H9 (cell line): Measurements from ENCODE around the gene GSS. TPM values are rescaled to one million over a fixed set of nuclear protein-coding genes. Genes with fewer than 3 reads are reported as not detected.

Experiments
- DNase-seq: peaks from one replicate; pipeline ENCODE4 v3.0.0-alpha.2; 2017
- H2AFZ ChIP-seq: one replicate; pipeline ENCODE4 v1.6.1; 2013; ENCODE audit warnings: mild to moderate bottlenecking, low read length, control low read depth, moderate library complexity
- H2AK5ac ChIP-seq: 2 replicates; pipeline ENCODE4 v1.6.1; 2013; ENCODE audit warnings: low read length, control low read depth, mixed read lengths; ENCODE audit not compliant: insufficient read length
- H2BK120ac ChIP-seq: one replicate; pipeline ENCODE4 v1.6.1; 2013; ENCODE audit warnings: low read depth, mild to moderate bottlenecking, low read length, control low read depth, inconsistent platforms; ENCODE audit not compliant: poor library complexity, severe bottlenecking
- H2BK12ac ChIP-seq: 2 replicates; pipeline ENCODE4 v1.6.1; 2013; ENCODE audit warnings: low read length, control low read depth, mixed read lengths, low read depth; ENCODE audit not compliant: insufficient read length
- H2BK15ac ChIP-seq: 2 replicates; pipeline ENCODE4 v1.6.1; 2013; ENCODE audit warnings: low read depth, low read length, control low read depth
- H2BK20ac ChIP-seq: one replicate; pipeline ENCODE4 v1.6.1; 2013; ENCODE audit warnings: low read depth, mild to moderate bottlenecking, low read length, control low read depth, inconsistent platforms; ENCODE audit not compliant: poor library complexity, severe bottlenecking
- H2BK5ac ChIP-seq: 2 replicates; pipeline ENCODE4 v1.6.1; 2013; ENCODE audit warnings: low read length, control low read depth, mixed read lengths; ENCODE audit not compliant: insufficient read length
- H3K14ac ChIP-seq: 2 replicates; pipeline ENCODE4 v1.6.1; 2013; ENCODE audit warnings: low read length, control low read depth; ENCODE audit not compliant: insufficient read depth
- H3K18ac ChIP-seq: 2 replicates; pipeline ENCODE4 v1.6.1; 2013; ENCODE audit warnings: low read depth, mild to moderate bottlenecking, mixed read lengths, low read length, control low read depth; ENCODE audit not compliant: insufficient read length
- H3K23ac ChIP-seq: 2 replicates; pipeline ENCODE4 v1.6.1; 2013; ENCODE audit warnings: low read length, control low read depth, mixed read lengths, low read depth; ENCODE audit not compliant: insufficient read length
- H3K23me2 ChIP-seq: 2 replicates; pipeline ENCODE4 v1.6.1; 2013; ENCODE audit warnings: low read depth, mild to moderate bottlenecking, mixed read lengths, low read length, control low read depth; ENCODE audit not compliant: insufficient read length, poor library complexity, severe bottlenecking
- H3K27ac ChIP-seq: 2 replicates; pipeline ENCODE4 v1.5.1; 2013; ENCODE audit warnings: low read length, control low read depth, mixed read lengths, low read depth; ENCODE audit not compliant: insufficient read length
- H3K27me3 ChIP-seq: 2 replicates; pipeline ENCODE4 v1.6.1; 2013; ENCODE audit warnings: low read length, control low read depth, inconsistent platforms; ENCODE audit not compliant: insufficient read depth
- H3K4ac ChIP-seq: 2 replicates; pipeline ENCODE4 v1.6.1; 2013; ENCODE audit warnings: low read depth, mild to moderate bottlenecking, control low read depth, inconsistent platforms, low read length, moderate library complexity
- H3K4me1 ChIP-seq: 2 replicates; pipeline ENCODE4 v1.6.1; 2013; ENCODE audit warnings: low read length, control low read depth, inconsistent platforms; ENCODE audit not compliant: insufficient read depth
- H3K4me2 ChIP-seq: 2 replicates; pipeline ENCODE4 v1.6.1; 2013; ENCODE audit warnings: low read length, control low read depth, mixed read lengths; ENCODE audit not compliant: insufficient read length, insufficient read depth
- H3K56ac ChIP-seq: 2 replicates; pipeline ENCODE4 v1.6.1; 2013; ENCODE audit warnings: low read depth, mild to moderate bottlenecking, mixed read lengths, low read length, control low read depth; ENCODE audit not compliant: insufficient read length
- H3K79me1 ChIP-seq: 2 replicates; pipeline ENCODE4 v1.6.1; 2013; ENCODE audit warnings: low read depth, mild to moderate bottlenecking, moderate library complexity, low read length, control low read depth, inconsistent platforms; ENCODE audit not compliant: insufficient read depth, poor library complexity, severe bottlenecking
- H3K79me2 ChIP-seq: 2 replicates; pipeline ENCODE4 v1.6.1; 2013; ENCODE audit warnings: low read length, control low read depth, inconsistent platforms; ENCODE audit not compliant: insufficient read depth
- H3K9ac ChIP-seq: 2 replicates; pipeline ENCODE4 v1.6.1; 2013; ENCODE audit warnings: low read length, control low read depth, mixed read lengths; ENCODE audit not compliant: insufficient read length; ENCODE audit errors: extremely low read depth
- H3K9me3 ChIP-seq: one replicate; pipeline ENCODE4 v1.6.1; 2013; ENCODE audit warnings: low read depth, low read length, inconsistent platforms; ENCODE audit not compliant: control insufficient read depth
- H3T11ph ChIP-seq: one replicate; pipeline ENCODE4 v1.6.1; 2013; ENCODE audit warnings: mild to moderate bottlenecking, low read length, control low read depth, inconsistent platforms
- H4K20me1 ChIP-seq: one replicate; pipeline ENCODE4 v1.6.1; 2013; ENCODE audit not compliant: control insufficient read depth, insufficient read length, insufficient read depth
- H4K5ac ChIP-seq: 2 replicates; pipeline ENCODE4 v1.6.1; 2013; ENCODE audit warnings: low read depth, mild to moderate bottlenecking, mixed read lengths, low read length, control low read depth; ENCODE audit not compliant: insufficient read length
- H4K8ac ChIP-seq: replicated peaks from 2 replicates; pipeline ENCODE4 v1.6.1; 2013; ENCODE audit warnings: low read length, control low read depth, mixed read lengths, low read depth; ENCODE audit not compliant: insufficient read length
- H4K91ac ChIP-seq: 2 replicates; pipeline ENCODE4 v1.6.1; 2013; ENCODE audit warnings: low read depth, mild to moderate bottlenecking, moderate library complexity, mixed read lengths, low read length, control low read depth; ENCODE audit not compliant: insufficient read length
- H3K27ac Mint-ChIP-seq, 3 experiments: 2 replicates in 2 of 3; 3 replicates in 1 of 3; pipeline ENCODE4 v1.8.0; 2020 to 2021; ENCODE audit warnings: mixed read lengths in 3 of 3, mild to moderate bottlenecking in 1 of 3, moderate library complexity in 1 of 3
- H3K27me3 Mint-ChIP-seq: 2 replicates; pipeline ENCODE4 v1.8.0; 2021; ENCODE audit warnings: low read depth, mild to moderate bottlenecking, moderate library complexity, mixed read lengths
- H3K36me3 Mint-ChIP-seq, 3 experiments: 2 replicates in 2 of 3; 3 replicates in 1 of 3; pipeline ENCODE4 v1.8.0; 2020 to 2021; ENCODE audit warnings: low read depth in 3 of 3, mixed read lengths in 3 of 3; ENCODE audit not compliant: insufficient read depth in 1 of 3
- H3K4me1 Mint-ChIP-seq, 2 experiments: 2 replicates each; pipeline ENCODE4 v1.8.0; 2020; ENCODE audit warnings: mixed read lengths in 2 of 2
- H3K4me3 Mint-ChIP-seq, 2 experiments: 2 replicates in 1 of 2; 3 replicates in 1 of 2; pipeline ENCODE4 v1.8.0; 2020 to 2021; ENCODE audit warnings: mild to moderate bottlenecking in 2 of 2, mixed read lengths in 2 of 2, moderate library complexity in 1 of 2
- H3K9me3 Mint-ChIP-seq, 2 experiments: 2 replicates in 1 of 2; 3 replicates in 1 of 2; pipeline ENCODE4 v1.8.0; 2020; ENCODE audit warnings: mild to moderate bottlenecking in 2 of 2, mixed read lengths in 2 of 2, moderate library complexity in 1 of 2
- CTCF ChIP-seq: fragments of 200-600 bp; sonication (generic); conservative IDR thresholded peaks from 3 replicates; pipeline ENCODE4 v1.8.0; 2021; ENCODE audit warnings: antibody characterized with exemption, mild to moderate bottlenecking
- total RNA-seq: library from RNA; stranded (reverse); gene quantifications from 2 replicates; pipeline ENCODE4 v1.2.1, GENCODE V29; 2021

GSS gene
- total RNA-seq, 1 experiment from 2014 or later, result 48.5 TPM

GRCh38 chr20:34920055-34920454 lies 35.6 kb downstream of the GSS start:
- Histone ChIP-seq H3K79me2 (no peaks in the 10 kb centered on the region), H4K91ac (no peak overlapping the region), H3K23ac (no peak overlapping the region), H2BK15ac (no peak overlapping the region), H3K79me1 (no peaks in the 10 kb centered on the region), H3K4ac (no peak overlapping the region), H3K56ac (no peak overlapping the region), H3K4me2 (no peak overlapping the region), H2BK20ac (no peak overlapping the region), H3K18ac (no peak overlapping the region), H2BK120ac (no peak overlapping the region), H2AK5ac (no peak overlapping the region), H2BK12ac (no peak overlapping the region), H3K27ac (no peak overlapping the region), H2BK5ac (no peak overlapping the region), H3K23me2 (no peaks in the 10 kb centered on the region), H3K9ac (no peak overlapping the region), H3K4me1 (no peaks in the 10 kb centered on the region), H4K20me1 (no peaks in the 10 kb centered on the region), H3K27me3 (no peaks in the 10 kb centered on the region), H2AFZ (no peak overlapping the region), H3K14ac (no peak overlapping the region), H4K5ac (no peak overlapping the region), H4K8ac (no peak overlapping the region), H3K9me3 (no peaks in the 10 kb centered on the region), H3T11ph (no peak overlapping the region)
- H3K9me3 Mint-ChIP-seq, result no peaks in the 10 kb centered on the region
- no peaks in the 10 kb centered on the region for H3K4me1 Mint-ChIP-seq
- H3K36me3 Mint-ChIP-seq, result peaks cover 5 to 12% (median 8%) of the 10 kb centered on the region in 3 experiments; a peak in 6 of 7 replicates
- H3K4me3 Mint-ChIP-seq, result no peak overlapping the region
- no peaks in the 10 kb centered on the region for H3K27me3 Mint-ChIP-seq
- H3K27ac Mint-ChIP-seq, result no peak overlapping the region
- TF ChIP-seq CTCF, result no peak
- DNase-seq, result no peak
